Brain microvascular endothelial cell (primary cell): ENCODE measurements around the gene PRPF19.

Experiments
- DNase-seq: peaks from one replicate; pipeline ENCODE4 v3.0.0-alpha.2; 2020
- H3K27ac ChIP-seq: fragments of 250-450 bp; sonication (Bioruptor Pico); 2 replicates; pipeline ENCODE4 v1.5.1; 2020; ENCODE audit warnings: mild to moderate bottlenecking, moderate library complexity
- H3K27me3 ChIP-seq: fragments of 250-450 bp; sonication (Bioruptor Pico); replicated peaks from 2 replicates; pipeline ENCODE4 v1.5.1; 2020; ENCODE audit warnings: mild to moderate bottlenecking
- H3K36me3 ChIP-seq: fragments of 250-450 bp; sonication (Bioruptor Pico); replicated peaks from 2 replicates; pipeline ENCODE4 v1.5.1; 2020; ENCODE audit warnings: mild to moderate bottlenecking
- H3K4me3 ChIP-seq: 2 replicates; pipeline ENCODE4 v1.5.1; 2011; ENCODE audit warnings: low read depth, mild to moderate bottlenecking, control low read depth, low read length, moderate library complexity
- in situ Hi-C: cut with HindIII; loops from 2 replicates; pipeline ENCODE4 v1.10.0; 2017; ENCODE audit warnings: low sequenced_read_pairs, low pct_ligation_motif_present
- TF ChIP-seq, protein P1 (sequence below): IDR thresholded peaks from 2 replicates; pipeline ENCODE4 v1.5.1; 2011; ENCODE audit warnings: low read depth, mild to moderate bottlenecking, moderate library complexity, low read length, control low read depth, inconsistent platforms; ENCODE audit errors: missing control alignments

Gene PRPF19

DNA sequence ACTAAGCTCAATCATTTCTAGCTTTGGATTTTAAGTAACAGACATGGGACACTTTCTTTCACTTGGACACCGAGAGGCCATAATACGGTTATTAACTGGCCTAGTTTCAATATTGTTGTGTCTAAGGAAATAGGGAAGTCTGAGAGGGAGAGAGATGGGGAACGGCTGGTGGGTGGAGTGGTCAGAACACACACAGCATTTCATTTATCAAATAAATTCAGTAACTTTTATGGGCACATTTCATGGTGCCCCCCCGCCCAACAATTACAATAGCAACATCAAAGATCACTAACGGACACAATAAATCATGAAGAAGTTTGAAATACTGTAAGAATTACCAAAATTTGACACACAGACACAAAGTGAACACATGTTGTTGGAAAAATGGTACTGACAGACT, 10.7 kb downstream of the PRPF19 start:
- Histone ChIP-seq H3K27me3 (no peaks in the 10 kb centered on the region), H3K36me3 (peaks cover 63% of the 10 kb centered on the region), H3K27ac (no peak overlapping the region), H3K4me3 (no peak overlapping the region)
- TF ChIP-seq, protein P1, sequence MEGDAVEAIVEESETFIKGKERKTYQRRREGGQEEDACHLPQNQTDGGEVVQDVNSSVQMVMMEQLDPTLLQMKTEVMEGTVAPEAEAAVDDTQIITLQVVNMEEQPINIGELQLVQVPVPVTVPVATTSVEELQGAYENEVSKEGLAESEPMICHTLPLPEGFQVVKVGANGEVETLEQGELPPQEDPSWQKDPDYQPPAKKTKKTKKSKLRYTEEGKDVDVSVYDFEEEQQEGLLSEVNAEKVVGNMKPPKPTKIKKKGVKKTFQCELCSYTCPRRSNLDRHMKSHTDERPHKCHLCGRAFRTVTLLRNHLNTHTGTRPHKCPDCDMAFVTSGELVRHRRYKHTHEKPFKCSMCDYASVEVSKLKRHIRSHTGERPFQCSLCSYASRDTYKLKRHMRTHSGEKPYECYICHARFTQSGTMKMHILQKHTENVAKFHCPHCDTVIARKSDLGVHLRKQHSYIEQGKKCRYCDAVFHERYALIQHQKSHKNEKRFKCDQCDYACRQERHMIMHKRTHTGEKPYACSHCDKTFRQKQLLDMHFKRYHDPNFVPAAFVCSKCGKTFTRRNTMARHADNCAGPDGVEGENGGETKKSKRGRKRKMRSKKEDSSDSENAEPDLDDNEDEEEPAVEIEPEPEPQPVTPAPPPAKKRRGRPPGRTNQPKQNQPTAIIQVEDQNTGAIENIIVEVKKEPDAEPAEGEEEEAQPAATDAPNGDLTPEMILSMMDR: no peak
- DNase-seq: no peak
- in situ Hi-C loops: no loop called here

DNA sequence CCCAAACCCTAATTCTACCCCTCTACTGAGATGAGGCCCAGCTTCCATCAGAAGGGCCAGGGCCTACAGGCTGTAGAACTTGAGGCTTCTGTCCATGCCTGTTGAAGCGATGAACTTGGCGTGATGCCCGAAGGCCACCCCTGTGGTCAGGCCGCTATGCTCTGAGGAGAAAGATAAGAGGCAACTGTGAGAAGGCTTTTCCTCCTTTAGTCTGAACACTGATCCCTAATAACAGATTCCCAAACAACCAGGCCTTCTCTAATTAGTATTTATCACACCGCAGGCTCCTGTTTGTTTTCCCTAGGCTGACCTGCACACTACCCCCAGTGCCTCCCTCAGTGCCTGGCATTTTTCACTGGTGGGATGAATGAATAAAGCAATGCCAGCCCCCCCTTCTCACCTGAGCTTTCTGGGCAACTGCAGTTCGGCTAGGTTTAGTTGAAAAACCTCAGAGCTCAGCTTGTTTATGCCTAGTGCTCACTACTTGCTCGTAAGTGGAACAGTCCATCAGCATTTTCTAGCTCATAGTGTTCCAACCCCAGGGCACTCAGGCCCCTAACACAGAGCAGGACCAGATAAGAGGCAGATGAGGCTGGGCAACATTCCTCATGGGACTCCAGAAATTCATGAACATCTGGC, 15.2 kb downstream of the PRPF19 start:
- Histone ChIP-seq H3K36me3 (peaks cover 22% of the 10 kb centered on the region), H3K27me3 (no peaks in the 10 kb centered on the region), H3K27ac (no peak overlapping the region), H3K4me3 (no peak overlapping the region)
- peak; percentile 59 for DNase-seq
- in situ Hi-C loops: no loop called here
- TF ChIP-seq, protein P1: no peak

DNA sequence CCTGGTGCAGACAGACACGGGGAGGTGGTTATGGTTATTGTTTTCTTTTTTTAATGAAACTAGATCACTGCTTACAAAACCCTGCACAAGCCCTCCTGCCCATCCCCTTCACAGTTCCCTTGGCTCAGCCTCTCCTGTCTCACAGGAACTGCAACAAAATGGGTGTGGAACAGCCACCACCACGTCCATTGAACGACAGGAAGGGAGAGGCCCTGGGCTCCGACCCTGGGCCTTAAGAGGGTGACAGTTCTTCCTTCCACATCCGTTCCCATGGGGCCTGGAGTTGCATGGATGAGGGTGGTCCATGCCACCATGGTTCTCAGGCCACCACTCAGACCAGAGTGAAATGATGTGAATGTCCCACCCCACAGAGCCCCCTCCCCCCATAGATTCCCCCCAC, 15.7 kb downstream of the PRPF19 start:
- no peak for DNase-seq
- no peaks in the 10 kb centered on the region for H3K27me3 ChIP-seq
- in situ Hi-C loops: no loop called here
- TF ChIP-seq, protein P1: no peak
- no peak overlapping the region for H3K4me3 ChIP-seq
- no peak overlapping the region for H3K27ac ChIP-seq
- H3K36me3 ChIP-seq: peaks cover 18% of the 10 kb centered on the region

DNA sequence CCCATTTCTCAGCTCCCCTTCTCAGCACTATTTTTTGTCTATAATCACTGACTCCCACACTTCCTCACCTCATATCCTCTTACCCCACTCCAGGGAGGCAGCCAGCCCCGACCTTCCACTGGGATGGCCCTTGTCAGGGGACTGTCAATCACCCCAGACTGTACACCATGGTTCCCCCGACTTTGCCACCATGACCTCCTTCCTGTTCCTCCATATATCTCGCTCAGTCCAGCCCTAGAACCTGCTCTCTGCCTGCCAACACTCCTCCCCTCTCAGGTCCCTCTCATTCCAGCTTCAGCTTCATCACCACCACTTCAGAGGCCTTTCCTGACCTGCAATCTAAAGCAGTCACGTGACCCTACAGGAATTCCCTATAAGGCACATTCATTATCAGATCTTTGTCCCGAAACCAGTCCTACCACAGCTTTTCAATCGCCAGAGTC, 16.5 kb downstream of the PRPF19 start:
- Histone ChIP-seq H3K27ac (no peak overlapping the region), H3K27me3 (no peaks in the 10 kb centered on the region), H3K4me3 (no peak overlapping the region), H3K36me3 (peaks cover 14% of the 10 kb centered on the region)
- no peak for DNase-seq
- in situ Hi-C loops: no loop called here
- TF ChIP-seq, protein P1: no peak

DNA sequence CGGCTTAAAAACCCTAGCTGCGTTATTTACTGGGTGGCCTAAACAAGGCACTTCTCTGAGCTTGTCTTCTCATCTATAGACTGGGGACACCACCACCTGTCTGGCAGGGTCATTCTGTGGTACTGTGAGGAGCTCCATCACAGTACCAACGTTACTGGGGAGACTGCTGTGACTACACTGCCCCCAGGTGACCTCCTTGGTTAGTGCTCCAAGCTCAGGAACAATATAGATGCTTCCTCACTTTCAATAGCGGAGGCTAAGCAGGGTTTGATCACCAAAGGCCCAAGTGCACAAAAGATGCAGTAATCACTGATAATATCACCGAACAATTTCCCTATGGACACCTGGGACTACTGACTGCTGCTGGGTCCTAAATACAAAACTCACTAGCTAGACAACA, 18.8 kb downstream of the PRPF19 start:
- TF ChIP-seq, protein P1: peak; percentile 87
- H3K36me3 ChIP-seq: no peaks in the 10 kb centered on the region
- DNase-seq: peak; percentile 60

DNA sequence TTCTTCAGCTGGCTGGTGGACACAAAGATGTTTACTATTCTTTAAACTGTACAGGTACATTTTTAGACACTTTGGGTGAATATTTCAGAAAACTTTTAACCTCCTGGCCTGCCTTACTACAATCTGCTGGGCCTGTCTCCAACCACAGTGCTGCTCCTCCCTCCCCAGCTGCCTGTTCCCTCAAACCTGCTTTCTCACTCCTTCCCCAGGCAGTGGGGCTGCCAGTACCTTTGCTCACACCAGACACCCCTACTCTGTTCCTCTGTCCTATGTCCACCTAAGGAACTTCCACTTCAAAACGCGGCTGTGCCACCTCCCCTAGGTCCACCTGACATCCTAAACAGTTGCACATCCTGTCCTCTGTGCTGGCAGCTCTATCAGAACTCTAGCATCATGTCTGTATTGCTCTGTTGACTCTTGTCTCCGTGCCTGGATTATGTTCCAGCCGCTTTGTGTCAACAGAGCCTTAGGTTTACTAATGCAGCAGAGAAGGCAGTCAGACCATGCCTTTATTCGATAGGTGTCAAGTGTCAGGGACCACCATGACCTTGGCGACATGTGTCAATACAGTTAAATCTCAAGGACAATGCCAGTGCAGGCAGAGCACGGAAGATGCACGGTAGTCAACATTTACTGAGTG, 25.6 kb downstream of the PRPF19 start:
- H3K27me3 ChIP-seq: no peaks in the 10 kb centered on the region
- in situ Hi-C loops: no loop called here
- DNase-seq: no peak
- H3K27ac ChIP-seq: no peak overlapping the region
- H3K36me3 ChIP-seq: no peaks in the 10 kb centered on the region
- TF ChIP-seq, protein P1: no peak
- H3K4me3 ChIP-seq: no peak overlapping the region

More for the DNA sequence above, 18.8 kb downstream of the PRPF19 start:
- Histone ChIP-seq H3K27ac (no peak overlapping the region), H3K27me3 (no peaks in the 10 kb centered on the region), H3K4me3 (no peak overlapping the region)
- in situ Hi-C loops: no loop called here
